A549 (cell line): Measurements from ENCODE around the gene GPR158.

Source experiments
- CEBPB ChIP-seq, 2 experiments: fragments of >200 bp in 1 of 2; sonication (Bioruptor Twin) in 1 of 2; formaldehyde crosslinking in 1 of 2; IDR thresholded peaks; 2 replicates each; pipeline ENCODE4 v1.6.1; 2012 to 2016
- CHD2 ChIP-seq: fragments of 150-350 bp; IDR thresholded peaks from 2 replicates; pipeline ENCODE4 v1.6.1; 2014; ENCODE audit warnings: low read length; ENCODE audit not compliant: partially characterized antibody
- MYC ChIP-seq: IDR thresholded peaks from 2 replicates; pipeline ENCODE4 v1.6.1; 2012; ENCODE audit warnings: mild to moderate bottlenecking, inconsistent platforms, low read length, improper control_type of control experiment, borderline replicate concordance
- POLR2A ChIP-seq: IDR thresholded peaks from 2 replicates; pipeline ENCODE4 v1.6.1; 2012; ENCODE audit warnings: mild to moderate bottlenecking, low read length
- TF ChIP-seq, protein P1 (sequence below): fragments of >200 bp; sonication (Bioruptor Twin); formaldehyde crosslinking; IDR thresholded peaks from 3 replicates; pipeline ENCODE4 v1.5.1; 2016
- TF ChIP-seq, protein P2 (sequence below): fragments of 450-650 bp; IDR thresholded peaks from 2 replicates; pipeline ENCODE4 v1.6.1; 2014; ENCODE audit warnings: antibody characterized with exemption

DNA sequence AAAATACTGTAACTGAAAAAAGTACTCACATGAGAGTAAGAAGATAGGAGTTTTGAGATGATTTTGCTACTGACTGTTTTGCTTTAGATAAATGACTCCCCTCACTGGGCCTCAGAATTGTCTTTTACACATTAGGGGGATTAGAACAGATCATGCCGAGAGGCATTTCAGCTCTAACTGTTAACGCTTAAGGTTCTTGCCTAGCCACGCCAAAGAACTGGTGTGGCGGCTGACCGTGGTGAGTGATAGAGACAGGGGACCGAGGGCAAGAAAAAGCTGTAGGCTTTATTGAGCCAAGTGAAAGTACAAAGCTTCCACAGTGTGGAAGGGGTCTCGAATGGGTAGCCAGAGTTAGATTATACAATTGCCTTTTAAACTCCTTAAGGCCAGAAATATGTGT lies 390.8 kb downstream of the GPR158 start:
- TF ChIP-seq POLR2A (no peak), CHD2 (no peak), CEBPB (IDR thresholded peaks at IDR 0.05) (no peak), MYC (no peak)
- TF ChIP-seq, protein P1, sequence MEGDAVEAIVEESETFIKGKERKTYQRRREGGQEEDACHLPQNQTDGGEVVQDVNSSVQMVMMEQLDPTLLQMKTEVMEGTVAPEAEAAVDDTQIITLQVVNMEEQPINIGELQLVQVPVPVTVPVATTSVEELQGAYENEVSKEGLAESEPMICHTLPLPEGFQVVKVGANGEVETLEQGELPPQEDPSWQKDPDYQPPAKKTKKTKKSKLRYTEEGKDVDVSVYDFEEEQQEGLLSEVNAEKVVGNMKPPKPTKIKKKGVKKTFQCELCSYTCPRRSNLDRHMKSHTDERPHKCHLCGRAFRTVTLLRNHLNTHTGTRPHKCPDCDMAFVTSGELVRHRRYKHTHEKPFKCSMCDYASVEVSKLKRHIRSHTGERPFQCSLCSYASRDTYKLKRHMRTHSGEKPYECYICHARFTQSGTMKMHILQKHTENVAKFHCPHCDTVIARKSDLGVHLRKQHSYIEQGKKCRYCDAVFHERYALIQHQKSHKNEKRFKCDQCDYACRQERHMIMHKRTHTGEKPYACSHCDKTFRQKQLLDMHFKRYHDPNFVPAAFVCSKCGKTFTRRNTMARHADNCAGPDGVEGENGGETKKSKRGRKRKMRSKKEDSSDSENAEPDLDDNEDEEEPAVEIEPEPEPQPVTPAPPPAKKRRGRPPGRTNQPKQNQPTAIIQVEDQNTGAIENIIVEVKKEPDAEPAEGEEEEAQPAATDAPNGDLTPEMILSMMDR = no peak
- TF ChIP-seq, protein P2, sequence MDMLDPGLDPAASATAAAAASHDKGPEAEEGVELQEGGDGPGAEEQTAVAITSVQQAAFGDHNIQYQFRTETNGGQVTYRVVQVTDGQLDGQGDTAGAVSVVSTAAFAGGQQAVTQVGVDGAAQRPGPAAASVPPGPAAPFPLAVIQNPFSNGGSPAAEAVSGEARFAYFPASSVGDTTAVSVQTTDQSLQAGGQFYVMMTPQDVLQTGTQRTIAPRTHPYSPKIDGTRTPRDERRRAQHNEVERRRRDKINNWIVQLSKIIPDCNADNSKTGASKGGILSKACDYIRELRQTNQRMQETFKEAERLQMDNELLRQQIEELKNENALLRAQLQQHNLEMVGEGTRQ = no peak
